Measurements from ENCODE around the gene TTC21A.
"Not testable (repeated sequence)": the region's sequence is repeated elsewhere in the genome, so short reads cannot be mapped to it uniquely, and the experiment has no call there.

The TTC21A gene

GRCh38 chr3:39107388-39108199 lies at the start of gene TTC21A, which contains the start of gene GORASP1:
Gene TTC21A, plus strand, starts transcription at chr3:39107680. Its CDS starts 158 bp downstream, at chr3:39107838.
Gene GORASP1, minus strand, starts transcription at chr3:39107627. Its CDS starts 86 bp downstream, at chr3:39107541.
- in situ Hi-C loops (cut with HindIII; ENCODE audit: low sequenced_read_pairs), result no loop called here

DNA sequence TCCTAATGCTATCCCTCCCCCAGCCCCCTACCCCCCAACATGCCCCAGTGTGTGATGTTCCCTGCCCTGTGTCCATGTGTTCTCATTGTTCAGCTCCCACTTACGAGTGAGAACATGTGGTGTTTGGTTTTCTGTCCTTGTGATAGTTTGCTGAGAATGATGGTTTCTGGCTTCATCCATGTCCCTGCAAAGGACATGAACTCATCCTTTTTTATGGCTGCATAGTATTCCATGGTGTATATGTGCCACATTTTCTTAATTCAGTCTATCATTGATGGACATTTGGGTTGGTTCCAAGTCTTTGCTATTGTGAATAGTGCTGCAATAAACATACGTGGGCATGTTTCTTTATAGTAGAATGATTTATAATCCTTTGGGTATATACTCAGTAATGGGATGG lies 46.3 kb upstream of the TTC21A start:
- in situ Hi-C loops (cut with HindIII; ENCODE audit: low sequenced_read_pairs), result not testable (repeated sequence)

DNA sequence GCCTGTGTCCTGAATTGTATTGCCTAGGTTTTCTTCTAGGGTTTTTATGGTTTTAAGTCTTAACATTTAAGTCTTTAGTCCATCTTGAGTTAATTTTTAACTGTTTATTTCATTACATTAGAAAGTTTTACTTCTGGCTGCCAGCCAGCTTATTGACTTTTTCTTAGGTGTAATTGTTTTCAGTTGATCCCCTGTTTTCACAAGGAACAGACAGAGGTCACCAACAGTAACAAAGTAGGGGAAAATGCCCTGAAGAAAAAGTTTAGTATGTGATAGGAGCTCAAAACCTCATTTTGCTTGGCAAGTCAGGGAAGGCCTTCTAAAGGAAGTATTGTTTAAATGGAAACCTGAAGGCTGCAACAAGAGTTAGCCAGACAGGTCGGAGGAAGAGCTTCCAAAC lies 45.3 kb upstream of the TTC21A start:
- in situ Hi-C loops (cut with HindIII; ENCODE audit: low sequenced_read_pairs), result no loop called here

DNA sequence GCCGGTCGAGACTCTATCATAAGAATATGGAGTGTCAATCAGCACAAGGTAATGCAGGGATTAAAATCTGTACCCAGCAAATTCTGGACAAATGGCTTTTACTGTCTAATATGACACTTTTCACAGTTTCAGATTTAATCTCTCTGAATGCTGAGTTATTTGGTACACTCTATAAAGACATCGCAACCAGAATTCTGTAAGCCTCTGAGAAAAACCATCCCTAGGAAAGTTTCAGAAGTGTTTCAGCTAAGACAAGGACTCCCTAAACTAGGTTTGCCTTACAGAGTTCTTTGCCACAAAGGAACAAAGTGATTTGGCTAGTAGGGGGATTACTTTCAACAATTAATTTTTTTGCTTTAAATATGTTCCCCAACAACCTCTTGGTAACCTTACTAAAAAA lies 44.3 kb upstream of the TTC21A start:
- in situ Hi-C loops (cut with HindIII; ENCODE audit: low sequenced_read_pairs), result no loop called here

DNA sequence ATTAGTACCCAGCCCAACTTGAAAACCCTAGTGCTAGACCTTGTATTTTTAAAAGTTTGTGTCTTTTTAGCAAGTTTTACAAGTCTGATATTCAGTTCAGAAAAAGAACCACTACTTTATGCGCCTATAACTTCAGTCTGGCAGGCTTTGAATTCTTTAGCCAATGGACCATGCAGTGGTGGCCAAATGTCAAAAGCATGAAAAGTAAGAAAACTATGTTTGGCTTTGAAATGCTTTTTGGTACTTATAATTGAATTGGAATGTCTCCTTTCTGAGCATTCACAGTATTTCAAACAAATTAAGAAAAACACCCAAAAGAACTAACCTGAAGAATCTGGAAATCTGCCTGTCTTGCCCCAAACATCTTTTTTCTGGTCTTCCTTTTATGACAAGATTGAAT lies 42.8 kb upstream of the TTC21A start:
- in situ Hi-C loops (cut with HindIII; ENCODE audit: low sequenced_read_pairs), result no loop called here

GRCh38 chr3:39065197-39065596 lies 42.3 kb upstream of the TTC21A start:
- in situ Hi-C loops (cut with HindIII; ENCODE audit: low sequenced_read_pairs), result no loop called here

- in situ Hi-C loops (cut with HindIII; ENCODE audit: low sequenced_read_pairs), result no loop called here
Measured at GRCh38 chr3:39067286-39067685, 40.2 kb upstream of the TTC21A start.

- in situ Hi-C loops (cut with HindIII; ENCODE audit: low sequenced_read_pairs), result no loop called here
Measured at GRCh38 chr3:39068556-39068955, 38.9 kb upstream of the TTC21A start.

DNA sequence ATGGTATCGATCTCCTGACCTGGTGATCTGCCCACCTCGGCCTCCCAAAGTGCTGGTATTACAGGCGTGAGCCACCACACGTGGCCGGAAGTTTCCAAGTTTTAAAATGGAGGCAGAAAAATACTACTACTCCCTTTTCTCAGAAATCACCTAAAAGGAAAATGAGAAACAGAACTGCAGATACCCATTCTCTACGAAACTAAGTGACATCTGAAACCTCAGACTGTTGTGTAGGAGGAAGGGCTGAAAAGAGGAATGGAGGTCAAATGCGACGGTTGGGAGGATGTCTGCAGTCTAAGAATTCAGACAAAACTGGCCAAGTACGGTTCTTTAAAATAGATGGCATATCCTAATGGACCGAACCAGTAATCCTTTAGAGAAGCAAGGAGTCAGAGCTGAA lies 31.6 kb upstream of the TTC21A start:
- in situ Hi-C loops (cut with HindIII; ENCODE audit: low sequenced_read_pairs), result no loop called here

DNA sequence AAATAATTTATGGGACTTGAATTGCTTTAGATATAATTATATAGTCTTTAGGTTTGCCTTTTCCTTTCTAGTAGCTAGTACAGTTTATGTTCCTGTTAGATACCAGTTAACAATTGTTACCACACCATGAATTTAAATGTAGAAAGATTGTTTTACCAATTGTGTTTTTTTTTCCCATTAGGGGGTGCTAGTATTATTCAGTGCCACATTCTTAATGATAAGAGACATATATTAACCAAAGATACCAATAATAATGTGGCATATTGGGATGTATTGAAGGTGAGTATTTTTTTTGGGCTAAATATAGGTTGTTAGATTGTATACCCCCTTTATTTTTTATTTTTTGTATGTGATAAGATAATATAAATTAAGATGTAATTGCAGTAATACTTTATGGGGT lies 27.9 kb upstream of the TTC21A start:
- in situ Hi-C loops (cut with HindIII; ENCODE audit: low sequenced_read_pairs), result no loop called here

DNA sequence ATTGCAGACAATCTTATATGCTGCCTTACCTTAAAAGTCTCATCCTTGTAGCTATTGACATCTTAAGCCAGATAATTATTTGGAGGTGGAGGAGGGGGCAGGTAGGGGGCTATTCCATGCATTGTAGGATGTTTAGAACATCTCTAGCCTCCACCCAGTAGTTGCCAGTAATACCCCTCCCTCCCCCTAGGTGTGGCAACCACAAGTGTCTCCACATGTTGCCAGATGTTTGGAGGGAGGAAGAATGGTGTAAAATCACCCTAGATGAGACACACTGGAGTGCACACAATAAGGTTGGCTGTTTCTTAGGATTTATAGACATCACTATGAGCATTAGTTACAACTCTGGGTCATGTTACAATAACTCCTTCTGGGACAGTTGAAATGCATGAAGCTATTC lies 27.5 kb upstream of the TTC21A start:
- in situ Hi-C loops (cut with HindIII; ENCODE audit: low sequenced_read_pairs), result no loop called here

- in situ Hi-C loops (cut with HindIII; ENCODE audit: low sequenced_read_pairs), result no loop called here
Measured at GRCh38 chr3:39082666-39083313, 24.7 kb upstream of the TTC21A start.

DNA sequence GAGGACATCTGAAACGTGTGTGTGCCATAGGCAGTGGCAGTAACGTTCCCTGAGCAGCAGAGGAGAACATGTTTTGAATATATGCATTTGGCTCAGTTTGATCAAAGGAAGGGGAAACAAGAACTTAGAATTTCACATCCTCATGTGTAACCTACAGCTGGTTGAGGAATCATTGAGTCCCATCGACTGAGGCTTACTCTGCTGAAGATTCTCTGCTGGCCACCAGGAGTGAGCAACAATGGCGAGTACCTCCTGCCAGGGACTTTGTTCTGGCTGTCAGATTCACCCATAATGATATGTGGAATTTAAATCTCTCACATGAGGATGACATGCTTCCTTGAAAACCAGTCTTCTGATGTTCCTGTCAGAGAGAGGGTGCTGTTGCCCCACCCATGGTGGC lies 21.3 kb upstream of the TTC21A start:
- in situ Hi-C loops (cut with HindIII; ENCODE audit: low sequenced_read_pairs), result no loop called here

GRCh38 chr3:39088456-39088855 lies 19.0 kb upstream of the TTC21A start:
- in situ Hi-C loops (cut with HindIII; ENCODE audit: low sequenced_read_pairs), result no loop called here

GRCh38 chr3:39088889-39089288 lies 18.6 kb upstream of the TTC21A start:
- in situ Hi-C loops (cut with HindIII; ENCODE audit: low sequenced_read_pairs), result no loop called here

GRCh38 chr3:39090922-39091321 lies 16.6 kb upstream of the TTC21A start:
- in situ Hi-C loops (cut with HindIII; ENCODE audit: low sequenced_read_pairs), result no loop called here

- in situ Hi-C loops (cut with HindIII; ENCODE audit: low sequenced_read_pairs), result no loop called here
Measured at GRCh38 chr3:39094851-39095677, 12.4 kb upstream of the TTC21A start.

- in situ Hi-C loops (cut with HindIII; ENCODE audit: low sequenced_read_pairs), result no loop called here
Measured at GRCh38 chr3:39095778-39096177, 11.7 kb upstream of the TTC21A start.

GRCh38 chr3:39096775-39097174 lies 10.7 kb upstream of the TTC21A start:
- in situ Hi-C loops (cut with HindIII; ENCODE audit: low sequenced_read_pairs), result no loop called here

GRCh38 chr3:39097716-39098472 lies 9.6 kb upstream of the TTC21A start:
- in situ Hi-C loops (cut with HindIII; ENCODE audit: low sequenced_read_pairs), result no loop called here
